ENCODE results near the gene CIRBP. TPM values are rescaled to one million over a fixed set of nuclear protein-coding genes. Genes with fewer than 3 reads are reported as not detected.
"Not testable (repeated sequence)": the region's sequence is repeated elsewhere in the genome, so short reads cannot be mapped to it uniquely, and the experiment has no call there.

CIRBP gene
- polyA plus RNA-seq, 1 of the 3 experiments (the other 2 are of a cell fraction) = 762 TPM

DNA sequence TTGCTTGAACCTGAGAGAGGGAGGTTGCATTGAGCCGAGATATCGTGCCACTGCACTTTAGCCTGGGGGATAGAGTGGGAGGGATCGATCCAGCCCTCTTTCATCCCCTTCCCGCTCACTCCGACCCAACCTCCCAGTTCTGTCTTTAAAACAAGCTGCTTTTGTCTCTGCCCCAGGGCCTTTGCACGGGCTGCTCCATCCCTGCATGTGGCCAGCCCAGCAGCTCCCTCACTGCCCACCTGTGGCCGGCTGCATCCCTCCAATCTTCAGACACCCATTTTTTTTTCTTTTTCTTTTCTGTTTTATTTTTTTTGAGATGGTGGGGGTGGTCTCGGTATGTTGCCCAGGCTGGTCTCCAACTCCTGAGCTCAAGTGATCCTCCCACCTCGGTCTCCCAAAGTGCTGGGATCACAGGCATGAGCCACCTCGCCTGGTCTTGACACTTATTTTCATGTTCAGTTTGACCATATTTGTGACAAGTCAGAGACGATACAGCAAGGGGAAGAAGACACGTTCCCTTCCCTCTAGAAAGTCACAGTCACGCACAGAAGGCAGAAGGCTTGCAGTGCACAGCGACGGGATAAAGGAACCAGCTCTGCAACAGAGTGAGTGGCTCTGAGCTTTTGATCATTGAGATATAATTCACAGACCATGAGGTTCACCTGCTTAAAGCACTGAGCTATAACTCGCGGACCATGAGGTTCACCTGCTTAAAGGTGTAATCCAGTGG, 48.3 kb downstream of the CIRBP start:
- Histone ChIP-seq H3K4me2 (no peak overlapping the region), H3K4me1 (ENCODE audit: control insufficient read depth in 1 of 2, insufficient read depth in 2 of 2, low read depth in 1 of 2, low read length in 1 of 2) (peaks cover 6 to 7% of the 10 kb centered on the region in 2 experiments; a peak in 2 of 4 replicates), H3K79me2 (ENCODE audit: insufficient read depth) (no peaks in the 10 kb centered on the region), H3K9ac (no peak overlapping the region), H3K9me3 (no peaks in the 10 kb centered on the region), H3K4me3 (ENCODE audit: low read depth in 2 of 2, low read length in 1 of 2) (no peak overlapping the region), H3K36me3 (replicated peaks in 1 of 2; ENCODE audit: control insufficient read depth in 1 of 2, insufficient read depth in 2 of 2, low read length in 1 of 2) (no peaks in the 10 kb centered on the region), H3K9me2 (no peaks in the 10 kb centered on the region), H3K27me3 (ENCODE audit: insufficient read depth) (no peaks in the 10 kb centered on the region), H3F3A (replicated peaks; ENCODE audit: insufficient read depth) (no peaks in the 10 kb centered on the region), H2AFZ (ENCODE audit: low read depth) (no peak overlapping the region), H3K27ac (ENCODE audit: low read depth in 2 of 2, low read length in 1 of 2) (no peak overlapping the region), H4K20me1 (ENCODE audit: insufficient read depth) (no peaks in the 10 kb centered on the region)
- WGBS (ENCODE audit: low lambda C conversion rate) = 77% methylated on average over 17 of the region's 17 CpGs
- no peak for TF ChIP-seq FOXJ3 (CRISPR knock-in tag; IDR thresholded peaks at IDR 0.05)
- TF ChIP-seq SIN3A (IDR thresholded peaks at IDR 0.05; ENCODE audit: borderline replicate concordance, low read depth, low read length) = no peak
- TF ChIP-seq RCOR1 (IDR thresholded peaks at IDR 0.05; ENCODE audit: low read length) = no peak
- ChIA-PET POLR2A (no interaction called here), CTCF (interaction anchor here (0.6 to 4.2 kb wide), 7 partner anchors 15 to 120 kb away, joined by 3 to 81 read pairs (median 9); partner anchors contain the start of genes EFNA2 and NDUFS7)
- DNase-seq = no peak

GRCh38 chr19:1318678-1319471, 49.7 kb downstream of the CIRBP start:
- POLR2A ChIA-PET = no interaction called here
- TF ChIP-seq, protein P1, sequence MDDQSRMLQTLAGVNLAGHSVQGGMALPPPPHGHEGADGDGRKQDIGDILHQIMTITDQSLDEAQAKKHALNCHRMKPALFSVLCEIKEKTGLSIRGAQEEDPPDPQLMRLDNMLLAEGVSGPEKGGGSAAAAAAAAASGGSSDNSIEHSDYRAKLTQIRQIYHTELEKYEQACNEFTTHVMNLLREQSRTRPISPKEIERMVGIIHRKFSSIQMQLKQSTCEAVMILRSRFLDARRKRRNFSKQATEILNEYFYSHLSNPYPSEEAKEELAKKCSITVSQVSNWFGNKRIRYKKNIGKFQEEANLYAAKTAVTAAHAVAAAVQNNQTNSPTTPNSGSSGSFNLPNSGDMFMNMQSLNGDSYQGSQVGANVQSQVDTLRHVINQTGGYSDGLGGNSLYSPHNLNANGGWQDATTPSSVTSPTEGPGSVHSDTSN (IDR thresholded peaks at IDR 0.05) = no peak
- no peak for TF ChIP-seq MEF2A (IDR thresholded peaks at IDR 0.05; ENCODE audit: borderline replicate concordance, low read depth)
- no peak for TF ChIP-seq RCOR1 (IDR thresholded peaks at IDR 0.05; ENCODE audit: low read length)
- no peak for TF ChIP-seq POLR2AphosphoS5 (IDR thresholded peaks at IDR 0.05; ENCODE audit: low read depth, low read length)
- no peak for TF ChIP-seq RXRA (IDR thresholded peaks at IDR 0.05; ENCODE audit: borderline replicate concordance, low read depth)
- TF ChIP-seq, protein P2, sequence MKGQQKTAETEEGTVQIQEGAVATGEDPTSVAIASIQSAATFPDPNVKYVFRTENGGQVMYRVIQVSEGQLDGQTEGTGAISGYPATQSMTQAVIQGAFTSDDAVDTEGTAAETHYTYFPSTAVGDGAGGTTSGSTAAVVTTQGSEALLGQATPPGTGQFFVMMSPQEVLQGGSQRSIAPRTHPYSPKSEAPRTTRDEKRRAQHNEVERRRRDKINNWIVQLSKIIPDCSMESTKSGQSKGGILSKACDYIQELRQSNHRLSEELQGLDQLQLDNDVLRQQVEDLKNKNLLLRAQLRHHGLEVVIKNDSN (IDR thresholded peaks at IDR 0.05; ENCODE audit: borderline replicate concordance, low read depth) = no peak
- no peak for TF ChIP-seq MXI1 (IDR thresholded peaks at IDR 0.05; ENCODE audit: low read depth, low read length)
- no peak for TF ChIP-seq TEAD4 (IDR thresholded peaks at IDR 0.05; ENCODE audit: borderline replicate concordance, insufficient read depth)
- TF ChIP-seq RFX5 (IDR thresholded peaks at IDR 0.05; ENCODE audit: low read length) = no peak
- no peak for TF ChIP-seq SMC3 (IDR thresholded peaks at IDR 0.05; ENCODE audit: low read depth, low read length)
- no peak for TF ChIP-seq EP300 (IDR thresholded peaks at IDR 0.05; ENCODE audit: borderline replicate concordance in 1 of 2, low read depth in 1 of 2, low read length in 1 of 2)
- Histone ChIP-seq H3K9me2 (no peaks in the 10 kb centered on the region), H3F3A (replicated peaks; ENCODE audit: insufficient read depth) (no peaks in the 10 kb centered on the region), H3K4me2 (no peak overlapping the region), H3K27ac (ENCODE audit: low read depth in 2 of 2, low read length in 1 of 2) (no peak overlapping the region), H3K4me3 (ENCODE audit: low read depth in 2 of 2, low read length in 1 of 2) (no peak overlapping the region), H4K20me1 (ENCODE audit: insufficient read depth) (no peaks in the 10 kb centered on the region), H3K79me2 (ENCODE audit: insufficient read depth) (no peaks in the 10 kb centered on the region), H2AFZ (ENCODE audit: low read depth) (no peak overlapping the region), H3K9ac (no peak overlapping the region), H3K27me3 (ENCODE audit: insufficient read depth) (no peaks in the 10 kb centered on the region), H3K9me3 (no peaks in the 10 kb centered on the region), H3K36me3 (replicated peaks in 1 of 2; ENCODE audit: control insufficient read depth in 1 of 2, insufficient read depth in 2 of 2, low read length in 1 of 2) (no peaks in the 10 kb centered on the region), H3K4me1 (ENCODE audit: control insufficient read depth in 1 of 2, insufficient read depth in 2 of 2, low read depth in 1 of 2, low read length in 1 of 2) (peaks cover 0 to 6% of the 10 kb centered on the region in 2 experiments; a peak in 1 of 4 replicates)
- CTCF ChIA-PET = no interaction called here
- DNase-seq = peak; percentile 38
- WGBS (ENCODE audit: low lambda C conversion rate) = 89% methylated on average over 32 of the region's 46 CpGs

GRCh38 chr19:1320282-1320650, 51.1 kb downstream of the CIRBP start:
- H3K36me3 ChIP-seq (replicated peaks in 1 of 2; ENCODE audit: control insufficient read depth in 1 of 2, insufficient read depth in 2 of 2, low read length in 1 of 2); H3K27ac ChIP-seq (ENCODE audit: low read depth in 2 of 2, low read length in 1 of 2); H2AFZ ChIP-seq (ENCODE audit: low read depth); H3K79me2 ChIP-seq (ENCODE audit: insufficient read depth); POLR2A ChIA-PET; H3K4me3 ChIP-seq (ENCODE audit: low read depth in 2 of 2, low read length in 1 of 2); H3K9ac ChIP-seq; H3K4me2 ChIP-seq; H3K27me3 ChIP-seq (ENCODE audit: insufficient read depth); H3K4me1 ChIP-seq (ENCODE audit: control insufficient read depth in 1 of 2, insufficient read depth in 2 of 2, low read depth in 1 of 2, low read length in 1 of 2); H3F3A ChIP-seq (replicated peaks; ENCODE audit: insufficient read depth); H4K20me1 ChIP-seq (ENCODE audit: insufficient read depth); H3K9me3 ChIP-seq; DNase-seq; CTCF ChIA-PET; H3K9me2 ChIP-seq: not testable (repeated sequence)
- WGBS (ENCODE audit: low lambda C conversion rate) = 87% methylated on average over 3 of the region's 3 CpGs
